ENCODE measurements around the gene ESPL1. TPM values are rescaled to one million over a fixed set of nuclear protein-coding genes. Genes with fewer than 3 reads are reported as not detected.

The ESPL1 gene
- total and polyA plus RNA-seq, 5 experiments from 2014 or later: 0.27 to 0.81 TPM; not detected in 3

GRCh38 chr12:53268630-53269562 lies 797 bp downstream of the ESPL1 start:
- ATAC-seq: no peak
- Mint-ChIP-seq H3K4me3 (peak overlapping the region; percentile 92 to 100 (median 96)), H3K27me3 (peaks cover 0 to 4% (median 0%) of the 10 kb centered on the region in 5 donors), H3K4me1 (peaks cover 12 to 22% (median 20%) of the 10 kb centered on the region in 4 donors), H3K36me3 (no peaks in the 10 kb centered on the region), H3K9me3 (no peaks in the 10 kb centered on the region), H3K27ac (peak overlapping the region; percentile 88 to 96 (median 94))
- POLR2A ChIA-PET: interaction anchor here (0.8 to 6.0 kb wide), 14 partner anchors 10 to 111 kb away, joined by 3 to 53 read pairs (median 7); partner anchors contain the start of genes CSAD, ITGB7, PFDN5 and SP1
- DNase-seq: no peak

GRCh38 chr12:53274445-53274844 lies 6.3 kb downstream of the ESPL1 start:
- DNase-seq (no peak), ATAC-seq (no peak)
- H3K9me3 Mint-ChIP-seq: no peaks in the 10 kb centered on the region
- no peaks in the 10 kb centered on the region for H3K4me1 Mint-ChIP-seq
- H3K27me3 Mint-ChIP-seq: peaks cover 0 to 4% (median 0%) of the 10 kb centered on the region in 5 donors
- H3K27ac Mint-ChIP-seq: peak overlapping the region in 1 of 10 donors; percentile 4
- no peak overlapping the region for H3K4me3 Mint-ChIP-seq
- H3K36me3 Mint-ChIP-seq: no peaks in the 10 kb centered on the region
- POLR2A ChIA-PET: no interaction called here

GRCh38 chr12:53276511-53276910 lies 8.4 kb downstream of the ESPL1 start:
- DNase-seq (no peak), ATAC-seq (no peak)
- Mint-ChIP-seq H3K36me3 (no peaks in the 10 kb centered on the region), H3K4me1 (no peaks in the 10 kb centered on the region), H3K27ac (no peak overlapping the region), H3K27me3 (peaks cover 0 to 4% (median 0%) of the 10 kb centered on the region in 5 donors), H3K4me3 (no peak overlapping the region), H3K9me3 (no peaks in the 10 kb centered on the region)
- POLR2A ChIA-PET: no interaction called here

- H3K4me1 Mint-ChIP-seq: no peaks in the 10 kb centered on the region
- POLR2A ChIA-PET: interaction anchor here (2.2 kb wide), 1 partner anchor 10 kb away, joined by 14 read pairs; the partner anchor contains the start of gene ESPL1
- H3K9me3 Mint-ChIP-seq: no peaks in the 10 kb centered on the region
- no peak overlapping the region for H3K4me3 Mint-ChIP-seq
- H3K36me3 Mint-ChIP-seq: no peaks in the 10 kb centered on the region
- DNase-seq (no peak), ATAC-seq (no peak)
- no peaks in the 10 kb centered on the region for H3K27me3 Mint-ChIP-seq
- H3K27ac Mint-ChIP-seq: no peak overlapping the region
Observed at GRCh38 chr12:53277981-53278380, 9.9 kb downstream of the ESPL1 start.

GRCh38 chr12:53279283-53279869 lies 11.3 kb downstream of the ESPL1 start:
- no peak overlapping the region for H3K27ac Mint-ChIP-seq
- DNase-seq (no peak), ATAC-seq (no peak)
- no peaks in the 10 kb centered on the region for H3K4me1 Mint-ChIP-seq
- no peak overlapping the region for H3K4me3 Mint-ChIP-seq
- H3K36me3 Mint-ChIP-seq: no peaks in the 10 kb centered on the region
- no peaks in the 10 kb centered on the region for H3K27me3 Mint-ChIP-seq
- H3K9me3 Mint-ChIP-seq: no peaks in the 10 kb centered on the region
- POLR2A ChIA-PET: interaction anchor here (2.2 kb wide), 1 partner anchor 11 kb away, joined by 14 read pairs; the partner anchor contains the start of gene ESPL1

GRCh38 chr12:53279888-53280498 lies 11.9 kb downstream of the ESPL1 start:
- H3K27me3 Mint-ChIP-seq: no peaks in the 10 kb centered on the region
- H3K27ac Mint-ChIP-seq: peak overlapping the region in 3 of 10 donors; percentile 19 to 67 (median 60)
- H3K9me3 Mint-ChIP-seq: no peaks in the 10 kb centered on the region
- H3K4me3 Mint-ChIP-seq: no peak overlapping the region
- ATAC-seq (no peak), DNase-seq (no peak)
- POLR2A ChIA-PET: no interaction called here
- no peaks in the 10 kb centered on the region for H3K4me1 Mint-ChIP-seq
- H3K36me3 Mint-ChIP-seq: no peaks in the 10 kb centered on the region

- Mint-ChIP-seq H3K36me3 (no peaks in the 10 kb centered on the region), H3K9me3 (no peaks in the 10 kb centered on the region), H3K4me1 (peaks cover 4 to 8% (median 5%) of the 10 kb centered on the region in 4 donors), H3K27me3 (no peaks in the 10 kb centered on the region), H3K27ac (no peak overlapping the region), H3K4me3 (no peak overlapping the region)
- POLR2A ChIA-PET: interaction anchor here (0.6 to 1.2 kb wide), 3 partner anchors 73 to 127 kb away, joined by 3 read pairs; no protein-coding TSS in a partner anchor
- no peak for ATAC-seq
- DNase-seq: peak in 1 of 10 donors; percentile 13
Observed at GRCh38 chr12:53286448-53286847, 18.3 kb downstream of the ESPL1 start.

GRCh38 chr12:53287741-53288216 lies 19.7 kb downstream of the ESPL1 start:
- POLR2A ChIA-PET: interaction anchor here (0.6 to 1.2 kb wide), 5 partner anchors 74 to 181 kb away, joined by 3 to 8 read pairs (median 4); partner anchors contain the start of genes CSAD and ZNF740
- ATAC-seq (peak; percentile 99 to 100), DNase-seq (peak; percentile 57 to 87 (median 68))
- H3K27me3 Mint-ChIP-seq: no peaks in the 10 kb centered on the region
- H3K27ac Mint-ChIP-seq: peak overlapping the region in 5 of 10 donors; percentile 0 to 61 (median 20)
- no peaks in the 10 kb centered on the region for H3K36me3 Mint-ChIP-seq
- peaks cover 4 to 8% (median 5%) of the 10 kb centered on the region in 4 donors for H3K4me1 Mint-ChIP-seq
- H3K4me3 Mint-ChIP-seq: no peak overlapping the region
- no peaks in the 10 kb centered on the region for H3K9me3 Mint-ChIP-seq

- POLR2A ChIA-PET: interaction anchor here (0.6 to 1.2 kb wide), 4 partner anchors 75 to 181 kb away, joined by 3 to 8 read pairs (median 4); no protein-coding TSS in a partner anchor
- Mint-ChIP-seq H3K9me3 (no peaks in the 10 kb centered on the region), H3K4me1 (peaks cover 4 to 8% (median 5%) of the 10 kb centered on the region in 4 donors), H3K27me3 (no peaks in the 10 kb centered on the region), H3K27ac (peak overlapping the region in 1 of 10 donors; percentile 32), H3K36me3 (no peaks in the 10 kb centered on the region), H3K4me3 (no peak overlapping the region)
- DNase-seq (peak in 1 of 10 donors; percentile 16), ATAC-seq (no peak)
Observed at GRCh38 chr12:53288322-53288721, 20.2 kb downstream of the ESPL1 start.

- POLR2A ChIA-PET: interaction anchor here (0.8 to 1.4 kb wide), 2 partner anchors 76 to 224 kb away, joined by 3 read pairs; no protein-coding TSS in a partner anchor
- peaks cover 4 to 15% (median 10%) of the 10 kb centered on the region in 4 donors for H3K4me1 Mint-ChIP-seq
- H3K27ac Mint-ChIP-seq: peak overlapping the region in 1 of 10 donors; percentile 74
Observed at GRCh38 chr12:53289891-53290290, 21.8 kb downstream of the ESPL1 start.

GRCh38 chr12:53290661-53291060 lies 22.6 kb downstream of the ESPL1 start:
- no peak overlapping the region for H3K4me3 Mint-ChIP-seq
- no peaks in the 10 kb centered on the region for H3K9me3 Mint-ChIP-seq
- H3K36me3 Mint-ChIP-seq: no peaks in the 10 kb centered on the region
- peak in 1 of 10 donors; percentile 27 for DNase-seq
- no peak for ATAC-seq
- H3K27ac Mint-ChIP-seq: no peak overlapping the region
- POLR2A ChIA-PET: interaction anchor here (0.8 to 1.5 kb wide), 2 partner anchors 77 to 79 kb away, joined by 3 read pairs; no protein-coding TSS in a partner anchor
- H3K4me1 Mint-ChIP-seq: peaks cover 4 to 22% (median 14%) of the 10 kb centered on the region in 4 donors
- no peaks in the 10 kb centered on the region for H3K27me3 Mint-ChIP-seq

More at GRCh38 chr12:53289891-53290290, 21.8 kb downstream of the ESPL1 start:
- Mint-ChIP-seq H3K9me3 (no peaks in the 10 kb centered on the region), H3K4me3 (no peak overlapping the region), H3K36me3 (no peaks in the 10 kb centered on the region), H3K27me3 (no peaks in the 10 kb centered on the region)
- ATAC-seq (no peak), DNase-seq (peak in 1 of 10 donors; percentile 36)

GRCh38 chr12:53292426-53292825 lies 24.3 kb downstream of the ESPL1 start:
- no peak overlapping the region for H3K4me3 Mint-ChIP-seq
- no peaks in the 10 kb centered on the region for H3K27me3 Mint-ChIP-seq
- no peak for ATAC-seq
- POLR2A ChIA-PET: interaction anchor here (1.0 to 2.0 kb wide), 4 partner anchors 35 to 102 kb away, joined by 3 to 6 read pairs (median 4); partner anchors contain the start of gene ITGB7
- no peaks in the 10 kb centered on the region for H3K9me3 Mint-ChIP-seq
- peak overlapping the region in 1 of 10 donors; percentile 27 for H3K27ac Mint-ChIP-seq
- H3K36me3 Mint-ChIP-seq: peaks cover 0 to under 1% (median 0%) of the 10 kb centered on the region in 3 donors
- H3K4me1 Mint-ChIP-seq: peaks cover 9 to 38% (median 29%) of the 10 kb centered on the region in 4 donors
- DNase-seq: peak in 1 of 10 donors; percentile 42

Measured in naive thymus-derived CD8-positive, alpha-beta T cell (primary cell).